ENCODE results near the gene MOCS2. TPM values are rescaled to one million over a fixed set of nuclear protein-coding genes. Genes with fewer than 3 reads are reported as not detected.

Gene MOCS2, protein sequence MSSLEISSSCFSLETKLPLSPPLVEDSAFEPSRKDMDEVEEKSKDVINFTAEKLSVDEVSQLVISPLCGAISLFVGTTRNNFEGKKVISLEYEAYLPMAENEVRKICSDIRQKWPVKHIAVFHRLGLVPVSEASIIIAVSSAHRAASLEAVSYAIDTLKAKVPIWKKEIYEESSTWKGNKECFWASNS
- total RNA-seq (26.0 TPM), polyA plus RNA-seq (55.7 TPM)
- long read RNA-seq, donor 1, partial matches to known transcripts, result 0 of 5 reads
- long read RNA-seq, donor 1, other reads (novel, unspliced or antisense), result 0 of 5 reads
- long read RNA-seq, donor 2, result 0 reads
- long read RNA-seq, donor 3, transcript MOCS2-203 (7 exons, 1,337 nt), result major isoform, 24 of 35 reads
- long read RNA-seq, donor 3, partial matches to known transcripts, result 9 of 35 reads
- long read RNA-seq, donor 3, other reads (novel, unspliced or antisense), result 0 of 35 reads
- long read RNA-seq, donor 4, transcript MOCS2-203 (7 exons, 1,337 nt), result major isoform, 7 of 7 reads
- long read RNA-seq, donor 4, partial matches to known transcripts, result 0 of 7 reads
- long read RNA-seq, donor 4, other reads (novel, unspliced or antisense), result 0 of 7 reads
- long read RNA-seq, donor 5, transcript MOCS2-203 (7 exons, 1,337 nt), result major isoform, 28 of 40 reads
- long read RNA-seq, donor 5, partial matches to known transcripts, result 12 of 40 reads
- long read RNA-seq, donor 5, other reads (novel, unspliced or antisense), result 0 of 40 reads
- long read RNA-seq, donor 6, transcript MOCS2-203 (7 exons, 1,337 nt), result major isoform, 14 of 14 reads
- long read RNA-seq, donor 6, partial matches to known transcripts, result 0 of 14 reads
- long read RNA-seq, donor 6, other reads (novel, unspliced or antisense), result 0 of 14 reads
- long read RNA-seq, donor 7, transcript MOCS2-203 (7 exons, 1,337 nt), result major isoform, 13 of 15 reads
- long read RNA-seq, donor 7, partial matches to known transcripts, result 0 of 15 reads
- long read RNA-seq, donor 7, other reads (novel, unspliced or antisense), result 0 of 15 reads
- long read RNA-seq, donor 8, transcript MOCS2-203 (7 exons, 1,337 nt), result major isoform, 8 of 10 reads
- long read RNA-seq, donor 8, partial matches to known transcripts, result 0 of 10 reads
- long read RNA-seq, donor 8, other reads (novel, unspliced or antisense), result 0 of 10 reads
- long read RNA-seq, donor 9, transcript MOCS2-203 (7 exons, 1,337 nt), result major isoform, 7 of 15 reads
- long read RNA-seq, donor 9, partial matches to known transcripts, result 5 of 15 reads
- long read RNA-seq, donor 9, other reads (novel, unspliced or antisense), result 0 of 15 reads
- long read RNA-seq, donor 10, transcript MOCS2-203 (7 exons, 1,337 nt), result major isoform, 9 of 10 reads
- long read RNA-seq, donor 10, partial matches to known transcripts, result 0 of 10 reads
- long read RNA-seq, donor 10, other reads (novel, unspliced or antisense), result 0 of 10 reads

DNA sequence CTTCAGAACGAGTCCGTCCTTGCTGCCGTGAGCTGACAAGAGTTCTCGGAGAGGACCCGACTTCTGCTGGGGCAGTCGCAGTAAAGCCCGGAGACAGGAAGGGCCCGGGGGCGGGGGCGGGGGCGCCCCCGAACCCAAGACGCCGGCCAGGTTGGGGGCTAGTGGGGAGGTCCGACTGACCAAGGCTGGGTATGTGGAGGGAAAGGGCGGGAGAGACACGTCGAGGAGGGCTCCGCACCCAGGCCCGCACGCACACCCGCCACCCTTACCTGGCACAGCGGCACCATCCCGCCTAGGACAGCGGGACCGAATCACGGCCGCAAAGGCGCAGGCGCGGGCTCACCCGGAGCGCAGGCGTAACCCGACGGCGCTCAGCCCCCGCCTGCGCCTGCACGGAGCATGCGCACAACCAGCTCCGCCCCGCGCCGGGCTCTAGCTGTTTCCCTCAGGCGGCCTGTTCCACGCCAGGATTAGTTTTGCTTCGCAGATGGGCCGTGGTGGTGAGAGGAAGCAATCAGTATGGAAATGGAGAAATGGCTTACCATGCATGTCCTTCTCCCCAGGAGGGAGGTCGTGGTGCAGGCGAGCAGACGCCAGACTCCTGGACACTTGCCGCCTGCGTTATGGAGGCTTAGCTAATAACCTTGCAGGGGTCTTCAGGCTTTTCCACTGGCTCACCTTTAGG lies at the start of gene MOCS2:
TSS of gene MOCS2 (minus strand) at position 315 of the 685 bp plus-strand sequence. CDS start 2,583 bp downstream, outside the sequence.
- peak; percentile 79 to 96 (median 89) for DNase-seq (ENCODE audit: low read depth in 6 of 9, low spot score in 9 of 9)
- Histone ChIP-seq H3K4me1 (ENCODE audit: control insufficient read depth in 2 of 2, insufficient read depth in 2 of 2, low read length in 2 of 2) (peaks cover 4% of the 10 kb centered on the region in 2 donors), H3K27me3 (ENCODE audit: control insufficient read depth in 2 of 2, insufficient read depth in 1 of 2, low read length in 1 of 2) (no peaks in the 10 kb centered on the region), H3K36me3 (ENCODE audit: control insufficient read depth in 2 of 2, insufficient read depth in 2 of 2, low read length in 1 of 2) (no peaks in the 10 kb centered on the region), H3K27ac (ENCODE audit: low read depth in 1 of 2, low read length in 1 of 2) (peak within 1 kb of the TSS; percentile 67 to 86), H3K9me3 (ENCODE audit: control insufficient read depth in 2 of 2, insufficient read depth in 1 of 2, low read length in 1 of 2) (no peaks in the 10 kb centered on the region), H3K4me3 (ENCODE audit: low read length in 2 of 2) (peak within 1 kb of the TSS; percentile 83 to 86)
- under 1% methylated on average over 54 of the region's 54 CpGs for WGBS

DNA sequence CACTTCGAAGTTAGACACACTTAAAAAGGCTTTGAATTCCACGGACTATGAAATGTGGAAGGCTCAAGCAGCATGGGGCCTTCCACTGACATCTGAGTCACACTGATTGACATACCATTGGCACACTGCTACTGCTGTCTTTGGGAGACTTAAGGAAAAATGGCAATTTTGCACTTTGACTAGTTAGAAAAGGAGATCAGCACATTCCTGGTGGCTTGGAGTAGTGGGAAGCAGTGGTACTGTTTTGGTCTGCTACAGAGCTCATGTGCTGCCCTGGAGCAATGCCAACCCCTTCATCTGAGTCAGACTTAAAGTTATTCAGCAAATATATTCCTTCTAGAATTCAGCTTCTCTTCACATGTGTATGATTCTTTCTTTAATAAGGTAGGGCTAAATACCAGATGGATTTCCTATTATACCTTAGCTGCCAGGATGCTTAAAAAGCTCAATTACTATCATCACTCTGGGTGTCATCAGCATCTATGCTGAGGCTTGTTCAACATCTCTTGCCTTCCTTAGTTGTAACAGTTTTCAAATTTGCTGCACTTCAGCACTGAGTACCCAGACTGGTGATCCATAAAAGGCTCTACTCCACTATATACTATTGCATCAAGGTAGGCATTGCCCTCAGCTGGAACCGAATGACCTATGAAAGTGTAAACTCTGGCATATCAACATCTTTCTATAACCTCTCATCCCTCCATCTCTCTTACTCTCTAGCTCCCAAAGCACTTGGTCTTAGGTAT lies 42.3 kb upstream of the MOCS2 start:
- Histone ChIP-seq H3K27ac (ENCODE audit: low read depth in 1 of 2, low read length in 1 of 2) (no peak overlapping the region), H3K4me1 (ENCODE audit: control insufficient read depth in 2 of 2, insufficient read depth in 2 of 2, low read length in 2 of 2) (no peaks in the 10 kb centered on the region), H3K36me3 (ENCODE audit: control insufficient read depth in 2 of 2, insufficient read depth in 2 of 2, low read length in 1 of 2) (no peaks in the 10 kb centered on the region), H3K27me3 (ENCODE audit: control insufficient read depth in 2 of 2, insufficient read depth in 1 of 2, low read length in 1 of 2) (no peaks in the 10 kb centered on the region), H3K4me3 (ENCODE audit: low read length in 2 of 2) (no peak overlapping the region), H3K9me3 (ENCODE audit: control insufficient read depth in 2 of 2, insufficient read depth in 1 of 2, low read length in 1 of 2) (no peaks in the 10 kb centered on the region)
- WGBS, result 87% methylated on average over 3 of the region's 3 CpGs
- no peak for DNase-seq (ENCODE audit: low read depth in 6 of 9, low spot score in 9 of 9)

DNA sequence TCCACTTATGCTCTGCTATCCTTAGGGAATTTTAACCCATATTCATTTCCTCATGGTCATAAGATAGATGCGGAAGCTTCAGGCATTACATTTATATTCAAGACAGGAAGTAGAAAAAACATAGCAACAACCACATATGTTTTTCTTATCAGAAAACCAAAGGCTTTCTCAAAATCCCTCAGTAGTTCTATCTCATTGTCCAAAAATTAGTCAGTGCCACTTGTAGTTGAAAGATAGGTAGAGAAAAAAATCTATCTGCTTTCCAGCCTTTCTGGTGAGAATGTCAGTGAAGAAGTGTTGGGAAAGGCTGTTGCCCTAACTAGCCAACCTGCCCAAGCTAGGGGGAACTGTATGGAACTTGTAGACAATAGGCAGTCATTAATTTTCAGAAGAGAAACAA lies 23.5 kb upstream of the MOCS2 start:
- WGBS, result 97% methylated on average over 1 of the region's 1 CpG
- Histone ChIP-seq H3K27ac (ENCODE audit: low read depth in 1 of 2, low read length in 1 of 2) (no peak overlapping the region), H3K9me3 (ENCODE audit: control insufficient read depth in 2 of 2, insufficient read depth in 1 of 2, low read length in 1 of 2) (no peaks in the 10 kb centered on the region), H3K36me3 (ENCODE audit: control insufficient read depth in 2 of 2, insufficient read depth in 2 of 2, low read length in 1 of 2) (no peaks in the 10 kb centered on the region), H3K4me1 (ENCODE audit: control insufficient read depth in 2 of 2, insufficient read depth in 2 of 2, low read length in 2 of 2) (no peaks in the 10 kb centered on the region), H3K27me3 (ENCODE audit: control insufficient read depth in 2 of 2, insufficient read depth in 1 of 2, low read length in 1 of 2) (no peaks in the 10 kb centered on the region), H3K4me3 (ENCODE audit: low read length in 2 of 2) (no peak overlapping the region)
- DNase-seq (ENCODE audit: low read depth in 6 of 9, low spot score in 9 of 9), result no peak

DNA sequence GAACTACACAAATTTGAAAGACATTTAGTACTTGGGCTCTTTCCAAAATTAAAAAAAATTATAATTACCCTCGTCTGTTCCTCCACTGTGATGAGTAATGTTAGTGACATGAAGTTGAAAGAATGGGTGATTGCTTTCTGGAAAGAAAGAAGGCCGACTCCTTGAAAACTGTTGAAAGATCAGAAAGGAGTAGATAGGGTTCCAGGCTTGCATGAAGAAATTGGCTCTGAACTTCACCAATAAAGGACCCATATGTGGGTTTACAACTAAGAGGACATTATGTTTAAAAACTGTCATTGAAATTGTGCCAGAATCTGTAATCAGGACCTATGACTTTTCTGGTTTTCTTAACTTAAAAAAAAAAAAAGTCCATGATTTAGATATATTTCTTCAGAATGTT lies 20.7 kb upstream of the MOCS2 start:
- Histone ChIP-seq H3K4me1 (ENCODE audit: control insufficient read depth in 2 of 2, insufficient read depth in 2 of 2, low read length in 2 of 2) (no peaks in the 10 kb centered on the region), H3K4me3 (ENCODE audit: low read length in 2 of 2) (no peak overlapping the region), H3K9me3 (ENCODE audit: control insufficient read depth in 2 of 2, insufficient read depth in 1 of 2, low read length in 1 of 2) (no peaks in the 10 kb centered on the region), H3K27ac (ENCODE audit: low read depth in 1 of 2, low read length in 1 of 2) (no peak overlapping the region), H3K27me3 (ENCODE audit: control insufficient read depth in 2 of 2, insufficient read depth in 1 of 2, low read length in 1 of 2) (no peaks in the 10 kb centered on the region), H3K36me3 (ENCODE audit: control insufficient read depth in 2 of 2, insufficient read depth in 2 of 2, low read length in 1 of 2) (no peaks in the 10 kb centered on the region)
- no peak for DNase-seq (ENCODE audit: low read depth in 6 of 9, low spot score in 9 of 9)
- 79% methylated on average over 2 of the region's 2 CpGs for WGBS

DNA sequence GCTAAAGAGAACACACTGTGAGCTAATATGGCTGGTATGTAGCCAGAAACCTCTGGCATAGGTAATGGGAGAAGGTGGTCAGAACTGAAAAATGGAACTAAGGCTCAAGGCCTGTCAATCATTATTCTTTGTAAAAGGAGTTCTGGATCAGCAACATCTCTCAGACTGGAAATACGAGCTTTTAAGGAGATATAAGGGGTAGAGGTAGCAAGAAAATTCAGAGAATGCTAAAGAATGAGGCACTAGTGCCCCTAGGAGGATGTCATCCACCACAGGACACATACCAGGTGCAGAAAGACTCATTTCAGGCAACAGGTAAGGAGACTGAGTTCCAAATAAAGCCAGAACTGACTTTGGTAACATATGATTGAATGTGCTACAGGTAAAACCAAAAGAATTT lies 18.9 kb upstream of the MOCS2 start:
- no peaks in the 10 kb centered on the region for H3K36me3 ChIP-seq (ENCODE audit: control insufficient read depth in 2 of 2, insufficient read depth in 2 of 2, low read length in 1 of 2)
- H3K9me3 ChIP-seq (ENCODE audit: control insufficient read depth in 2 of 2, insufficient read depth in 1 of 2, low read length in 1 of 2), result no peaks in the 10 kb centered on the region
- no peak for DNase-seq (ENCODE audit: low read depth in 6 of 9, low spot score in 9 of 9)
- H3K4me3 ChIP-seq (ENCODE audit: low read length in 2 of 2), result no peak overlapping the region
- H3K4me1 ChIP-seq (ENCODE audit: control insufficient read depth in 2 of 2, insufficient read depth in 2 of 2, low read length in 2 of 2), result no peaks in the 10 kb centered on the region
- no peak overlapping the region for H3K27ac ChIP-seq (ENCODE audit: low read depth in 1 of 2, low read length in 1 of 2)
- 88% methylated on average over 1 of the region's 1 CpG for WGBS
- no peaks in the 10 kb centered on the region for H3K27me3 ChIP-seq (ENCODE audit: control insufficient read depth in 2 of 2, insufficient read depth in 1 of 2, low read length in 1 of 2)

DNA sequence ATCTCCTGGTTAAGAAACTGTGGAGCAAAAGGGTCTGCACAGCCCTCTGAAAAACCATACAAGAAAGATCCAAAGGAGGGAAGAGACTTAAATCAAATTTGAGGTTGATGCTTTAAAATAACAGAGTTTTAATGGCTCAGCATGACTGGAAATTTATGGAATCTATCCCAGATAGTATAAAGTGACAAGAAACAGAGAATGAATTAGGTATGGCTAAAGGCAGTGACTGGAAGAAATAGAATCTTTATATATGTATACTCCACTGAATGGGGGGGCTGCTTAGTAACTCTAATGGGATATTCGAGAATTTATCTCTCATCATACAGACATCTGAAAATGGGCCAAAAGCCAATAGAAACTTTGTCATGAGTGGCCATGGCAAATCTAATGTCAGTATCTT lies 17.6 kb upstream of the MOCS2 start:
- Histone ChIP-seq H3K4me1 (ENCODE audit: control insufficient read depth in 2 of 2, insufficient read depth in 2 of 2, low read length in 2 of 2) (no peaks in the 10 kb centered on the region), H3K4me3 (ENCODE audit: low read length in 2 of 2) (no peak overlapping the region), H3K9me3 (ENCODE audit: control insufficient read depth in 2 of 2, insufficient read depth in 1 of 2, low read length in 1 of 2) (no peaks in the 10 kb centered on the region), H3K27ac (ENCODE audit: low read depth in 1 of 2, low read length in 1 of 2) (no peak overlapping the region), H3K27me3 (ENCODE audit: control insufficient read depth in 2 of 2, insufficient read depth in 1 of 2, low read length in 1 of 2) (no peaks in the 10 kb centered on the region), H3K36me3 (ENCODE audit: control insufficient read depth in 2 of 2, insufficient read depth in 2 of 2, low read length in 1 of 2) (no peaks in the 10 kb centered on the region)
- no peak for DNase-seq (ENCODE audit: low read depth in 6 of 9, low spot score in 9 of 9)
- WGBS, result 0% methylated on average over 1 of the region's 1 CpG

DNA sequence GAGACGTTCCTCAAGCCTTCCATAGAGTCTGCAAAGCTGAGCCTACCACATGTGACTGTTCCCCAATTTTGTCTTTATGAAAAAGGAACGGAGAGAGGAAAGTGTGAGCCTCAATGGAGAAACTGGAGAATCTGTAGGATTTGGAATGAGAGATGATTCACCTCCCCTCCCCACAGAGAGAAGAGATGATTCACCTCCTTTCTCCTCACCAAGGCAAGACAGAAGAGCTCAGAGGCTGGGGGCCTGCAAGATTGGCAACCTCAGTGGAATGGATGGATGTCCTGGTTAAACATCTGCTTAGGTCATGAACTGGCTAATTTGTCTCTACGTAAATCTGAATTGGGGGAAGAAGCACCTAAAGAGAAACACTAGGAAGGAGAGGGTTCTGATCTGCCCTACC lies 17.0 kb upstream of the MOCS2 start:
- no peaks in the 10 kb centered on the region for H3K4me1 ChIP-seq (ENCODE audit: control insufficient read depth in 2 of 2, insufficient read depth in 2 of 2, low read length in 2 of 2)
- WGBS, result 99% methylated on average over 3 of the region's 3 CpGs
- H3K27ac ChIP-seq (ENCODE audit: low read depth in 1 of 2, low read length in 1 of 2), result no peak overlapping the region
- DNase-seq (ENCODE audit: low read depth in 6 of 9, low spot score in 9 of 9), result no peak
- H3K27me3 ChIP-seq (ENCODE audit: control insufficient read depth in 2 of 2, insufficient read depth in 1 of 2, low read length in 1 of 2), result no peaks in the 10 kb centered on the region
- H3K4me3 ChIP-seq (ENCODE audit: low read length in 2 of 2), result no peak overlapping the region
- no peaks in the 10 kb centered on the region for H3K9me3 ChIP-seq (ENCODE audit: control insufficient read depth in 2 of 2, insufficient read depth in 1 of 2, low read length in 1 of 2)
- no peaks in the 10 kb centered on the region for H3K36me3 ChIP-seq (ENCODE audit: control insufficient read depth in 2 of 2, insufficient read depth in 2 of 2, low read length in 1 of 2)

DNA sequence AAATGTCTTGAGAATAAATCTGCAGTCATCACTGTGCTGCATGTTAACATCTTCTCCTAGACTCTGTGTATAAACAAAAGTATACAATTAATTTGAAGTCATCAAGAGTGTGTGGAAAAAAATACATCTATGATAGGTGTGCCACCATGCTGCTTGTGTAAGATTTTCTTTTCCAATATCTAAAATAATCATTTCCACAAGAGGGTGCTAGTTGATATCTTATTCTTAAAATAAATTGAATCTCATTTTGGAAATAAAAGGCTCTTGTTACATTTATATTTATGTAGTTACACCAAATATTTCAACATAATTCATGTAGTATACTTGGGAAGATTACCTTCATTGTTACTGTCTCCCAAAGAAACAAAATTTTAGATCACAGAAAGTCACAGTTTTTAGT lies 14.1 kb upstream of the MOCS2 start:
- DNase-seq (ENCODE audit: low read depth in 6 of 9, low spot score in 9 of 9), result no peak
- Histone ChIP-seq H3K4me1 (ENCODE audit: control insufficient read depth in 2 of 2, insufficient read depth in 2 of 2, low read length in 2 of 2) (no peaks in the 10 kb centered on the region), H3K9me3 (ENCODE audit: control insufficient read depth in 2 of 2, insufficient read depth in 1 of 2, low read length in 1 of 2) (no peaks in the 10 kb centered on the region), H3K36me3 (ENCODE audit: control insufficient read depth in 2 of 2, insufficient read depth in 2 of 2, low read length in 1 of 2) (no peaks in the 10 kb centered on the region), H3K27me3 (ENCODE audit: control insufficient read depth in 2 of 2, insufficient read depth in 1 of 2, low read length in 1 of 2) (no peaks in the 10 kb centered on the region), H3K4me3 (ENCODE audit: low read length in 2 of 2) (no peak overlapping the region), H3K27ac (ENCODE audit: low read depth in 1 of 2, low read length in 1 of 2) (no peak overlapping the region)

Measured in thymus (tissue), 14 donors.